ENCODE results near the gene TRPM2.

The TRPM2 gene

DNA sequence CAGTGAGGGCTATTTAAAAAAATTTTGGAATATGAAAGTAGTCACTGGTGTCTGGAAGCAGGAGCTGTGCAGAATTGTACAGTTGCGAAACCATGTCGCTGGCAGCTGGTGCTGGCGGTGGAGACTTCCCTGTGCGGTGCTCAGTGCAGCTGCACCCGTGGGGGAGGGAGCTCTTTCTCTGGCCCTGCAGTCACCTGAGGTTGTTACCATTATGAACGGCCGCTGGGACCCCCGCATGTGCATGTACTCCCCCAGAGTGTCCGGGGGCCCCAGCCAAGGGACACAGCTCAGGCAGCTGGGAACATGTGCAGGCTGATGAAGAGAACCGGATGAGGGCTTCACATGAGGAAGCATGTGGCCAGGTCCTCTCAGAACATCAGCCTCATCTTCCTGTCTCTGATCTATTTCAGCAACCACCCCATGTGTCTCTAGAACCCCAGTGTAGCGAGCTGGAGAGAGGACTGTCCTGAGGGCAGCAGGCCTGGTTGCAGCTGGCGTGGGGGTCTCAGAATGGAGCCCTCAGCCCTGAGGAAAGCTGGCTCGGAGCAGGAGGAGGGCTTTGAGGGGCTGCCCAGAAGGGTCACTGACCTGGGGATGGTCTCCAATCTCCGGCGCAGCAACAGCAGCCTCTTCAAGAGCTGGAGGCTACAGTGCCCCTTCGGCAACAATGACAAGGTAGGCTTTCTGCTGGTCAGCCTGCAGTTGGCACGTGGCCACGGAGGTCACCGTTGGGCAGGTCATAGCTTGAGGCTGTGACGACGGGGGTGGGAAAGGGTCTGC, at the start of gene TRPM2:
Gene TRPM2, plus strand, starts transcription at position 431 of the 780 bp plus-strand sequence. Its CDS starts 80 bp downstream, at position 511.
- DNase-seq (ENCODE audit: low read depth in 3 of 3, low spot score in 1 of 3), result no peak

- no peak for DNase-seq (ENCODE audit: low read depth in 3 of 3, low spot score in 1 of 3)
Observed at GRCh38 chr21:44304011-44304616, 49.3 kb upstream of the TRPM2 start.

GRCh38 chr21:44304877-44305293, 48.5 kb upstream of the TRPM2 start:
- peak in 1 of 3 donors; percentile 27 for DNase-seq (ENCODE audit: low read depth in 3 of 3, low spot score in 1 of 3)

- DNase-seq (ENCODE audit: low read depth in 3 of 3, low spot score in 1 of 3), result no peak
Observed at GRCh38 chr21:44305691-44306090, 47.7 kb upstream of the TRPM2 start.

DNA sequence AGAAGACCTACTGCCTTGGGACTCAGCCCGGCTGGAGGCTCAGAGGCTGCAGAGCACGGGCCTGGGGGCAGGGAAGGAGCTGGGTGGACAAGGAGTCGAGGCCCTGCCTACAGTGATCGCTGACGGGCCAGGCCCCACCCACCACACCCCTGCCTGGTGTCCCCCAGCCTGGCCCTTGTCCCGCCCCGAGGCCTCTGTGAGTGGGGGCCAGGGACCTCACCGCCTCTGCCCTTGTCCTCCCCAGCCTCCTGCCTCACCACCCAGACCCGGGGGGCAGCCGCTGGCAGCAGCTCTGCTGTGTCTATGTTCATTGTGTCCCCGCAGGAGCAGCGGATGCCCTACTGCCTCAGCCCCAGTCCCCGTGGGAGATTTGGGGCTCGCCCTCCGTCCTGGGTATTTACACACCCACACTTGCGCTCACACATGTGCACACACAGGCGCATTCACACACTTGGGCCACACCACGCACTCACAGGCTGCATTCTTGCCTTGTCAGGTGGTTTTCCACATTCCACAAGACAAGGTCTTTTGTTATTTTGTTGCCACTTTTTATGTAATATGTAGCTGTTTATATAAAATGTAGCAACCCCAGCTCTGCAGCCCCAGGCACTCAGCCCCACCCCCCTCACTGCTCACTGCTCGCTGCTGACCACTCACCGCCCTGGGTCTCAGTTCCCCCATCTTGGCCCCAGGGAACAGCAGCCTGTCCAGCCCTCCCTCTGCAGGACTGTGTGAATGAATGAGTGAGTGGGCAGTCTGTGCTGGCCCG, 46.3 kb upstream of the TRPM2 start:
- DNase-seq (ENCODE audit: low read depth in 3 of 3, low spot score in 1 of 3), result no peak

GRCh38 chr21:44310628-44311507, 42.6 kb upstream of the TRPM2 start:
- no peak for DNase-seq (ENCODE audit: low read depth in 3 of 3, low spot score in 1 of 3)

DNA sequence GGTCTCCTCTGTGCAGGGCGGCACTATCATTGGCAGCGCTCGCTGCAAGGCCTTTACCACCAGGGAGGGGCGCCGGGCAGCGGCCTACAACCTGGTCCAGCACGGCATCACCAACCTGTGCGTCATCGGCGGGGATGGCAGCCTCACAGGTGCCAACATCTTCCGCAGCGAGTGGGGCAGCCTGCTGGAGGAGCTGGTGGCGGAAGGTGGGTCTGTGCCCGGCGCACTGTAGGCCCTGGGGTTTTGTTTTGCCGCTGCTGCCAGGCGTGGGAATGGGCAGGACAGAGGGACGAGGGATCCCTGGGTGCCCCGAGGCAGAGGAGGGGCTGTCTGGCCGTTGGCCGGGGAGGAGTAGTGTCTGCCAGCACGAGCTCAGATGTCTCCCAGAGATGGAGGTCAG, 41.3 kb upstream of the TRPM2 start:
- DNase-seq (ENCODE audit: low read depth in 3 of 3, low spot score in 1 of 3), result no peak

GRCh38 chr21:44312716-44313115, 40.7 kb upstream of the TRPM2 start:
- no peak for DNase-seq (ENCODE audit: low read depth in 3 of 3, low spot score in 1 of 3)

- no peak for DNase-seq (ENCODE audit: low read depth in 3 of 3, low spot score in 1 of 3)
Observed at GRCh38 chr21:44313451-44313850, 40.0 kb upstream of the TRPM2 start.

DNA sequence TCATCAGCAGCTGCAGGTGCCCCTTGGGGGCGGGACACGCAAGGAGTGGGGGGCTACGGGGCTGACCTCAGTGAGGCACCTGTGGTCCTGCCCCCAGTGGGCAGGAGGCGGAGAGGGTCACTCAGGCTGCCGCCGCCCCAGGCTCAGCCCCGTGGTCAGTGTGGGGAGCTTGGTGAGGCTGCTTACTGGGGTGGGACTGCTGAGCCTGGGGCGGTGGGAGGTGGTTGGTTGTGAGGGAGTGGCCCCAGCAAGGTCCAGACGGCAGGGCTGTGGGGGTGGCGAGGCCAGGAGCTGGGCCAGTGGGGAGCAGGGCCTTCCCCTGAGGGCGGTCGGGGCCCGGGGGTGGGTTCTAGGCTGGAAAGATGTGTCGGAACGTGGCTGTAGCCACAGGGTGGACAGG, 39.3 kb upstream of the TRPM2 start:
- no peak for DNase-seq (ENCODE audit: low read depth in 3 of 3, low spot score in 1 of 3)

GRCh38 chr21:44314561-44314960, 38.9 kb upstream of the TRPM2 start:
- no peak for DNase-seq (ENCODE audit: low read depth in 3 of 3, low spot score in 1 of 3)

DNA sequence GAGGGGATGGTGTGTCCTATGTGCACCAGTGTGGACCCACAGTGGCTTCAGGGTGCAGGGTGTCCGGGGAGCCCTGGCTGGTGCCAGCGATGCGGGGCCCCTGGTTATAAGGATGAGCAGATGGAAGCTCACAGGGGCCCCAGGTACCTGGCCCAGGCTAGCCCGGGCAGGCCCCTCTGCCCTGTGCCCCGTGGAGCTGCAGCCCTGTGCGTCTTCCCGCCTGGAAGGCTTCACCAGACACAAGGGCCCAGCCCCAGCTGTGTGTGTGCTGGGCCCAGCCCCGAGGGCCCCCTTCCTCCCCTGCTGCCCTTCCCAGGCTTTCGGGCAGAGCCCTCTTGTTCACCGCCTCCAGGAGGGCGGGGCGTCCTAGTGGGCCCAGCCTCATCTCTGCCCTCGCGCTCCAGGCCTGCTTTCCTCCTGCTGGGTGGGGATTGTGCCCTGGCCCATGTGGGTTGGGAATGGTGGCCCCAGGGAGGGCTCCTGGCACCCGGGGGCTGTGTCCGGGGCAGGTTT, 37.7 kb upstream of the TRPM2 start:
- no peak for DNase-seq (ENCODE audit: low read depth in 3 of 3, low spot score in 1 of 3)

- no peak for DNase-seq (ENCODE audit: low read depth in 3 of 3, low spot score in 1 of 3)
Observed at GRCh38 chr21:44316277-44316900, 37.0 kb upstream of the TRPM2 start.

- DNase-seq (ENCODE audit: low read depth in 3 of 3, low spot score in 1 of 3), result no peak
Observed at GRCh38 chr21:44317241-44317782, 36.1 kb upstream of the TRPM2 start.

- no peak for DNase-seq (ENCODE audit: low read depth in 3 of 3, low spot score in 1 of 3)
Observed at GRCh38 chr21:44317871-44318270, 35.5 kb upstream of the TRPM2 start.

DNA sequence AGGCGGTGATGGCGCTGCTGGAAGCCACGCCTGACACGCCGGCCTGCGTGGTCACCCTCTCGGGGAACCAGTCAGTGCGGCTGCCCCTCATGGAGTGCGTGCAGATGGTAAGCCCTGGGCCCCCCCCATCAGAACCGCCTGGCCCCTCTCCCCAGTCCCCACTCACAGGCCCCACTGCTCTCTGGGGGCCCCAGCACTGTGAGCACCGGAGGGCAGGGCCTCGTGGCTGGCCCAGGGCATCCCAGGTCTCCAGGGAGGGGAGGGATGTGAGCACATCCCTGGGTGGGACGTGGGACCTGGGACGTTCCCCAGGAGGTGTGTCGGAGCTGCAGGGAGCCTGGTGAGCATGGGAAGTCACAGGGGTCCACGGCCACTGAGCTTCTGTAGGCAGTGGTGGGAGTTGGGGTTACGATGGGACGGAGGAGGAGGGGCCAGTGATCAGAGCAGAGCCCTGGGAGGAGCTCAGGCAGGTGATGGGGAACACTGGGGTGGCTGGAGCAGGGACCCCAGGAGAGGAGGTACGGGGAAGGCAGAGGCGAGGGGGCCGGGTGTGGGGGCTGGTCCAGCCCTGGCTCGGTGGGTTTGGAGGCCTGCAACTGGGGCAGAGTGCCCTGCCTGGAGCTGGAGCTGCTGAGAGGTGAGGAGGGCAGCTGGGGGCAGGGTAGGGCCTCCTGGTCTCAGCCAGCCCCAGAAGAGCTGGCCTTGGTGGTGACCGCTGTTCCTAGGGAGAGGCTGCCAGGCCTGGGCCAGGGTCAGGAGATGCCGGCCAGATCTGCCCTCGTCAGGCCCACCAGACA, 34.7 kb upstream of the TRPM2 start:
- DNase-seq (ENCODE audit: low read depth in 3 of 3, low spot score in 1 of 3), result no peak

DNA sequence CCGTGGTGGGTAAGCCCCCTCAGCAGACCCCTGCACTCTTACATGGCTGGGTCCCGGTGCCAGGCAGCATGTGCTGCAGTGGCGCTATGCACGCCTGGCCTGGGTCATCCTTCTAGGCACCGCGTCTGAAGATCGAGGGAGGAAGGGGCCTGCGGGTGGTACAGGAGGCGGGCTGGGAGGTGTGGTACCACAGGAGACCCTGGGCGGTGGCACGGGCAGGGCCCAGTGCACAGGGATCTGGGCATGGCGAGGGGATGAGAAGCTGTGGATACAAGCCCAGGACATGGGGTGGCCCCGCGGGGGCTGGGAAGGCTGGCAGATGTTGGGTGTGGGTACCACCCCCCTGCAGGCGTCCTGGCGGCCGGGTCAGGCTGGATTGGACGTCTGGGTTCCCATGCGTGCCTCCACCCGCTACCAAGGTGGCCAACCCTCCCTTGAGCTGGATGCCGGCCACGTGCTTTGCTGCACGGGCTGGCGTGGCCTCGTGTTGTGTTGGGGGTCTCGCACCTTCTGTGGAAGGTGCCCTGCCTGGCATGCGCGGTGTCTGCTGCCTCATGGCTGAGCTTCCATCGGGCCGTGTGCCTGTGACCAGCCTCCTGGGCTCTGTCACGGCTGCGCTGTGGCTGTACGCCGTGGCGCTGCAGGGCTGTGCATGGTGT, 33.9 kb upstream of the TRPM2 start:
- DNase-seq (ENCODE audit: low read depth in 3 of 3, low spot score in 1 of 3), result no peak

- no peak for DNase-seq (ENCODE audit: low read depth in 3 of 3, low spot score in 1 of 3)
Observed at GRCh38 chr21:44320847-44321246, 32.6 kb upstream of the TRPM2 start.
